H9 (cell line): ENCODE measurements around the gene GRB10. TPM values are rescaled to one million over a fixed set of nuclear protein-coding genes. Genes with fewer than 3 reads are reported as not detected.
"Not testable (repeated sequence)": the region's sequence is repeated elsewhere in the genome, so short reads cannot be mapped to it uniquely, and the experiment has no call there.

Experiments
- DNase-seq: peaks from one replicate; pipeline ENCODE4 v3.0.0-alpha.2; 2017
- H2AFZ ChIP-seq: one replicate; pipeline ENCODE4 v1.6.1; 2013; ENCODE audit warnings: mild to moderate bottlenecking, low read length, control low read depth, moderate library complexity
- H2AK5ac ChIP-seq: 2 replicates; pipeline ENCODE4 v1.6.1; 2013; ENCODE audit warnings: low read length, control low read depth, mixed read lengths; ENCODE audit not compliant: insufficient read length
- H2BK120ac ChIP-seq: one replicate; pipeline ENCODE4 v1.6.1; 2013; ENCODE audit warnings: low read depth, mild to moderate bottlenecking, low read length, control low read depth, inconsistent platforms; ENCODE audit not compliant: poor library complexity, severe bottlenecking
- H2BK12ac ChIP-seq: 2 replicates; pipeline ENCODE4 v1.6.1; 2013; ENCODE audit warnings: low read length, control low read depth, mixed read lengths, low read depth; ENCODE audit not compliant: insufficient read length
- H2BK15ac ChIP-seq: 2 replicates; pipeline ENCODE4 v1.6.1; 2013; ENCODE audit warnings: low read depth, low read length, control low read depth
- H2BK20ac ChIP-seq: one replicate; pipeline ENCODE4 v1.6.1; 2013; ENCODE audit warnings: low read depth, mild to moderate bottlenecking, low read length, control low read depth, inconsistent platforms; ENCODE audit not compliant: poor library complexity, severe bottlenecking
- H2BK5ac ChIP-seq: 2 replicates; pipeline ENCODE4 v1.6.1; 2013; ENCODE audit warnings: low read length, control low read depth, mixed read lengths; ENCODE audit not compliant: insufficient read length
- H3K14ac ChIP-seq: 2 replicates; pipeline ENCODE4 v1.6.1; 2013; ENCODE audit warnings: low read length, control low read depth; ENCODE audit not compliant: insufficient read depth
- H3K18ac ChIP-seq: 2 replicates; pipeline ENCODE4 v1.6.1; 2013; ENCODE audit warnings: low read depth, mild to moderate bottlenecking, mixed read lengths, low read length, control low read depth; ENCODE audit not compliant: insufficient read length
- H3K23ac ChIP-seq: 2 replicates; pipeline ENCODE4 v1.6.1; 2013; ENCODE audit warnings: low read length, control low read depth, mixed read lengths, low read depth; ENCODE audit not compliant: insufficient read length
- H3K23me2 ChIP-seq: 2 replicates; pipeline ENCODE4 v1.6.1; 2013; ENCODE audit warnings: low read depth, mild to moderate bottlenecking, mixed read lengths, low read length, control low read depth; ENCODE audit not compliant: insufficient read length, poor library complexity, severe bottlenecking
- H3K27ac ChIP-seq: 2 replicates; pipeline ENCODE4 v1.5.1; 2013; ENCODE audit warnings: low read length, control low read depth, mixed read lengths, low read depth; ENCODE audit not compliant: insufficient read length
- H3K27me3 ChIP-seq: 2 replicates; pipeline ENCODE4 v1.6.1; 2013; ENCODE audit warnings: low read length, control low read depth, inconsistent platforms; ENCODE audit not compliant: insufficient read depth
- H3K4ac ChIP-seq: 2 replicates; pipeline ENCODE4 v1.6.1; 2013; ENCODE audit warnings: low read depth, mild to moderate bottlenecking, control low read depth, inconsistent platforms, low read length, moderate library complexity
- H3K4me1 ChIP-seq: 2 replicates; pipeline ENCODE4 v1.6.1; 2013; ENCODE audit warnings: low read length, control low read depth, inconsistent platforms; ENCODE audit not compliant: insufficient read depth
- H3K4me2 ChIP-seq: 2 replicates; pipeline ENCODE4 v1.6.1; 2013; ENCODE audit warnings: low read length, control low read depth, mixed read lengths; ENCODE audit not compliant: insufficient read length, insufficient read depth
- H3K56ac ChIP-seq: 2 replicates; pipeline ENCODE4 v1.6.1; 2013; ENCODE audit warnings: low read depth, mild to moderate bottlenecking, mixed read lengths, low read length, control low read depth; ENCODE audit not compliant: insufficient read length
- H3K79me1 ChIP-seq: 2 replicates; pipeline ENCODE4 v1.6.1; 2013; ENCODE audit warnings: low read depth, mild to moderate bottlenecking, moderate library complexity, low read length, control low read depth, inconsistent platforms; ENCODE audit not compliant: insufficient read depth, poor library complexity, severe bottlenecking
- H3K79me2 ChIP-seq: 2 replicates; pipeline ENCODE4 v1.6.1; 2013; ENCODE audit warnings: low read length, control low read depth, inconsistent platforms; ENCODE audit not compliant: insufficient read depth
- H3K9ac ChIP-seq: 2 replicates; pipeline ENCODE4 v1.6.1; 2013; ENCODE audit warnings: low read length, control low read depth, mixed read lengths; ENCODE audit not compliant: insufficient read length; ENCODE audit errors: extremely low read depth
- H3K9me3 ChIP-seq: one replicate; pipeline ENCODE4 v1.6.1; 2013; ENCODE audit warnings: low read depth, low read length, inconsistent platforms; ENCODE audit not compliant: control insufficient read depth
- H3T11ph ChIP-seq: one replicate; pipeline ENCODE4 v1.6.1; 2013; ENCODE audit warnings: mild to moderate bottlenecking, low read length, control low read depth, inconsistent platforms
- H4K20me1 ChIP-seq: one replicate; pipeline ENCODE4 v1.6.1; 2013; ENCODE audit not compliant: control insufficient read depth, insufficient read length, insufficient read depth
- H4K5ac ChIP-seq: 2 replicates; pipeline ENCODE4 v1.6.1; 2013; ENCODE audit warnings: low read depth, mild to moderate bottlenecking, mixed read lengths, low read length, control low read depth; ENCODE audit not compliant: insufficient read length
- H4K8ac ChIP-seq: replicated peaks from 2 replicates; pipeline ENCODE4 v1.6.1; 2013; ENCODE audit warnings: low read length, control low read depth, mixed read lengths, low read depth; ENCODE audit not compliant: insufficient read length
- H4K91ac ChIP-seq: 2 replicates; pipeline ENCODE4 v1.6.1; 2013; ENCODE audit warnings: low read depth, mild to moderate bottlenecking, moderate library complexity, mixed read lengths, low read length, control low read depth; ENCODE audit not compliant: insufficient read length
- H3K27ac Mint-ChIP-seq, 3 experiments: 2 replicates in 2 of 3; 3 replicates in 1 of 3; pipeline ENCODE4 v1.8.0; 2020 to 2021; ENCODE audit warnings: mixed read lengths in 3 of 3, mild to moderate bottlenecking in 1 of 3, moderate library complexity in 1 of 3
- H3K27me3 Mint-ChIP-seq: 2 replicates; pipeline ENCODE4 v1.8.0; 2021; ENCODE audit warnings: low read depth, mild to moderate bottlenecking, moderate library complexity, mixed read lengths
- H3K36me3 Mint-ChIP-seq, 3 experiments: 2 replicates in 2 of 3; 3 replicates in 1 of 3; pipeline ENCODE4 v1.8.0; 2020 to 2021; ENCODE audit warnings: low read depth in 3 of 3, mixed read lengths in 3 of 3; ENCODE audit not compliant: insufficient read depth in 1 of 3
- H3K4me1 Mint-ChIP-seq, 2 experiments: 2 replicates each; pipeline ENCODE4 v1.8.0; 2020; ENCODE audit warnings: mixed read lengths in 2 of 2
- H3K4me3 Mint-ChIP-seq, 2 experiments: 2 replicates in 1 of 2; 3 replicates in 1 of 2; pipeline ENCODE4 v1.8.0; 2020 to 2021; ENCODE audit warnings: mild to moderate bottlenecking in 2 of 2, mixed read lengths in 2 of 2, moderate library complexity in 1 of 2
- H3K9me3 Mint-ChIP-seq, 2 experiments: 2 replicates in 1 of 2; 3 replicates in 1 of 2; pipeline ENCODE4 v1.8.0; 2020; ENCODE audit warnings: mild to moderate bottlenecking in 2 of 2, mixed read lengths in 2 of 2, moderate library complexity in 1 of 2
- WGBS: extraction: QIAGEN DNeasy Blood & Tissue Kit; methylation state at CpG from one replicate; pipeline ENCODE4 v1.1.7; 2013; ENCODE audit warnings: missing lambda C conversion rate, low lambda C conversion rate, mixed read lengths; ENCODE audit not compliant: insufficient read length; ENCODE audit errors: extremely low coverage; 5-methylcytosine and 5-hydroxymethylcytosine counted together
- total RNA-seq: library from RNA; stranded (reverse); gene quantifications from 2 replicates; pipeline ENCODE4 v1.2.1, GENCODE V29; 2021
- TF ChIP-seq, protein P1 (sequence below): fragments of 200-600 bp; sonication (generic); conservative IDR thresholded peaks from 3 replicates; pipeline ENCODE4 v1.8.0; 2021; ENCODE audit warnings: antibody characterized with exemption, mild to moderate bottlenecking

The GRB10 gene
- total RNA-seq, 1 experiment from 2014 or later, result 108 TPM

DNA sequence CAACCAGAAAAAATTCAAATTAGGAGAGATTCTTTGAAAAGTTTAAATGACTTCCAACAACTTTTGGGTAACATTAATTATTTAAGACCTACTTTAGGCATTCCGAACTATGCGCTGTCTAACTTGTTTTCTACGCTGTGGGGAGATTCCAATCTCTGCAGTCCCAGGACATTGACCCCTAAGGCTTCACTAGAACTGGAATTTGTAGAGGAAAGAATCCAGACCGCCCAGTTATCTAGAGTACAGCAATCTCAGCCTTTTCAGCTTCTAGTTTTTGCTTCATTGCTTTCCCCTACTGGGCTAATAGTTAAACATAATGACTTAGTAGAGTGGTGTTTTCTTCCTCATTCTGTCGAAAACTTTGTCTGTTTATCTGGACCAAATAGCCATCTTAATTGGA is 202.6 kb downstream of the GRB10 start:
- H3K4me1 ChIP-seq, result no peaks in the 10 kb centered on the region
- H4K5ac ChIP-seq, result no peak overlapping the region
- no CpG with 5 or more reads among the region's 5 CpGs for WGBS
- no peak overlapping the region for H3K23ac ChIP-seq
- peaks cover 21 to 42% (median 34%) of the 10 kb centered on the region in 3 experiments for H3K36me3 Mint-ChIP-seq
- TF ChIP-seq, protein P1, sequence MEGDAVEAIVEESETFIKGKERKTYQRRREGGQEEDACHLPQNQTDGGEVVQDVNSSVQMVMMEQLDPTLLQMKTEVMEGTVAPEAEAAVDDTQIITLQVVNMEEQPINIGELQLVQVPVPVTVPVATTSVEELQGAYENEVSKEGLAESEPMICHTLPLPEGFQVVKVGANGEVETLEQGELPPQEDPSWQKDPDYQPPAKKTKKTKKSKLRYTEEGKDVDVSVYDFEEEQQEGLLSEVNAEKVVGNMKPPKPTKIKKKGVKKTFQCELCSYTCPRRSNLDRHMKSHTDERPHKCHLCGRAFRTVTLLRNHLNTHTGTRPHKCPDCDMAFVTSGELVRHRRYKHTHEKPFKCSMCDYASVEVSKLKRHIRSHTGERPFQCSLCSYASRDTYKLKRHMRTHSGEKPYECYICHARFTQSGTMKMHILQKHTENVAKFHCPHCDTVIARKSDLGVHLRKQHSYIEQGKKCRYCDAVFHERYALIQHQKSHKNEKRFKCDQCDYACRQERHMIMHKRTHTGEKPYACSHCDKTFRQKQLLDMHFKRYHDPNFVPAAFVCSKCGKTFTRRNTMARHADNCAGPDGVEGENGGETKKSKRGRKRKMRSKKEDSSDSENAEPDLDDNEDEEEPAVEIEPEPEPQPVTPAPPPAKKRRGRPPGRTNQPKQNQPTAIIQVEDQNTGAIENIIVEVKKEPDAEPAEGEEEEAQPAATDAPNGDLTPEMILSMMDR, result no peak
- H2BK15ac ChIP-seq, result no peak overlapping the region
- H3K27ac Mint-ChIP-seq, result no peak overlapping the region
- no peak overlapping the region for H3K4me2 ChIP-seq
- no peak overlapping the region for H3K56ac ChIP-seq
- no peak overlapping the region for H3K4me3 Mint-ChIP-seq
- peaks cover 48 to 53% of the 10 kb centered on the region in 2 experiments for H3K9me3 Mint-ChIP-seq
- no peak overlapping the region for H3K9ac ChIP-seq
- DNase-seq, result no peak
- no peak overlapping the region for H3T11ph ChIP-seq
- H3K4me1 Mint-ChIP-seq, result peaks cover 6 to 7% of the 10 kb centered on the region in 2 experiments; a peak in 3 of 4 replicates
- H2BK20ac ChIP-seq, result no peak overlapping the region
- H3K18ac ChIP-seq, result no peak overlapping the region
- H3K27ac ChIP-seq, result no peak overlapping the region
- no peak overlapping the region for H4K8ac ChIP-seq
- H2BK12ac ChIP-seq, result no peak overlapping the region
- no peak overlapping the region for H3K4ac ChIP-seq
- no peaks in the 10 kb centered on the region for H3K79me2 ChIP-seq
- H4K91ac ChIP-seq, result no peak overlapping the region
- H3K9me3 ChIP-seq, result peaks cover 18% of the 10 kb centered on the region
- H2AFZ ChIP-seq, result no peak overlapping the region
- no peak overlapping the region for H2BK5ac ChIP-seq
- no peaks in the 10 kb centered on the region for H3K23me2 ChIP-seq
- H3K27me3 Mint-ChIP-seq, result peaks cover 4% of the 10 kb centered on the region
- no peaks in the 10 kb centered on the region for H3K27me3 ChIP-seq
- no peaks in the 10 kb centered on the region for H4K20me1 ChIP-seq
- no peaks in the 10 kb centered on the region for H3K79me1 ChIP-seq
- no peak overlapping the region for H2BK120ac ChIP-seq
- no peak overlapping the region for H3K14ac ChIP-seq
- H2AK5ac ChIP-seq, result no peak overlapping the region

DNA sequence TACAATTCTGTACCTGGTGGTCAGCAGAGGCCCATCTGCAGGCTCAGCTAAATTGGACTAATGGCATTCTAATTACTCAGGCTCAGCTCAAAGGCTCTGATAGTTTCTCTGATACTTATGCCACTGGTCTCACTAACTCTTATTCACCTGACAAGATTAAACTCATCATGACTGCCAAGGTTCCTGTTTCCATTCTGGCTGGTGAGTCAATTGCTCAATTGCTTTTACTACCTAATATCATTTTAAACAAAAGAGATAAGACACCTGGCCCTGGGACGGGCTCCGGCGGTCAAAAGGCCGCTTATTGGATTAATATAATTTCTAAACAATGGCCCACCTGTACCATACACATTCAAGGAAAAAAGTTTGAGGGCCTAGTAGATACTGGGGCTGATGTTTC is 204.6 kb downstream of the GRB10 start:
- H3K56ac ChIP-seq, H3K4me3 Mint-ChIP-seq, H3K23ac ChIP-seq, H3T11ph ChIP-seq, H3K9me3 ChIP-seq, H3K27ac Mint-ChIP-seq, H2AFZ ChIP-seq, H3K14ac ChIP-seq, H3K27me3 Mint-ChIP-seq, H2AK5ac ChIP-seq, H4K20me1 ChIP-seq, H4K91ac ChIP-seq, DNase-seq, H3K4me1 Mint-ChIP-seq, H3K23me2 ChIP-seq, H2BK15ac ChIP-seq, H3K4me1 ChIP-seq, H3K4me2 ChIP-seq, H3K4ac ChIP-seq, H3K27ac ChIP-seq, H2BK5ac ChIP-seq, H4K5ac ChIP-seq, H2BK120ac ChIP-seq, H3K9ac ChIP-seq, H4K8ac ChIP-seq, H2BK20ac ChIP-seq, H2BK12ac ChIP-seq, H3K18ac ChIP-seq, H3K79me1 ChIP-seq, H3K79me2 ChIP-seq, H3K27me3 ChIP-seq: not testable (repeated sequence)
- no CpG with 5 or more reads among the region's 4 CpGs for WGBS
- peaks cover 40 to 50% of the 10 kb centered on the region in 2 experiments for H3K9me3 Mint-ChIP-seq
- H3K36me3 Mint-ChIP-seq, result peaks cover 20 to 32% (median 29%) of the 10 kb centered on the region in 3 experiments
